Keratinocyte (primary cell): ENCODE results near the gene GGACT.

ENCODE experiments used
- CTCF ChIP-seq, 3 experiments: IDR thresholded peaks in 1 of 3; conservative IDR thresholded peaks in 1 of 3; optimal IDR thresholded peaks in 1 of 3; 2 replicates in 2 of 3; 3 replicates in 1 of 3; pipeline versions ENCODE3 to v1.5.1; 2011; ENCODE audit warnings: low read length in 3 of 3, mild to moderate bottlenecking in 3 of 3, moderate library complexity in 2 of 3, control low read depth in 1 of 3, inconsistent platforms in 1 of 3; ENCODE audit not compliant: insufficient read depth in 2 of 3; ENCODE audit errors: extremely low read depth in 1 of 3
- EZH2 ChIP-seq: IDR thresholded peaks from one replicate; pipeline ENCODE4 v1.6.1; 2012; ENCODE audit warnings: inconsistent platforms, mild to moderate bottlenecking, low read length, moderate library complexity

GRCh38 chr13:100495455-100495854 lies 93.1 kb downstream of the GGACT start:
- no peak for TF ChIP-seq CTCF (optimal IDR thresholded peaks at IDR 0.05 in 1 of 3, IDR thresholded peaks at IDR 0.05 in 1 of 3, conservative IDR thresholded peaks at IDR 0.05 in 1 of 3; ENCODE audit: extremely low read depth in 1 of 3, insufficient read depth in 2 of 3, low read length in 3 of 3)
- no peak for TF ChIP-seq EZH2
